GM12872 (cell line): Measurements from ENCODE around the gene CUZD1.

Experiments
- TF ChIP-seq, protein P1 (sequence below): IDR thresholded peaks from 3 replicates; pipeline ENCODE4 v1.5.1; 2011; ENCODE audit warnings: low read depth, mild to moderate bottlenecking, low read length, moderate library complexity; ENCODE audit not compliant: insufficient read depth

CUZD1 gene

DNA sequence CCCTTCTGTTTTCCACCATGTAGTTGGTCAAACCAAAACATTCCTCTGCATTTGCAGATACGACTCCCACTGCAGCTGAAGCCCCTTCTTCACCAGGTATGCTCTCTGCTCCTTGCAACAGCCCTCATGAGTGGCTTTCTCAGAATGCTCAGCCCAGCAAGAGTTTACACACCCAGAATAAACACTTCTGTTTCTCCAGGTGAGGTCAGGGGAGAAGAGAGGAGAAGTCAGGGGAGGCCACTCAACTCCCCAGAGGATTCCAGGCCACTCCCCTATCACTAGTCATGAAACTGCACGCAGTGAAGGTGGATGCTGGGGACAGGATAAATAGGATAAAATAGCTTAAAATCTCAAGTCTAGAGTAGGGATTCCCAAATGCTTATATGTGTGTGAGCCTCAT, 31.2 kb downstream of the CUZD1 start:
- TF ChIP-seq, protein P1, sequence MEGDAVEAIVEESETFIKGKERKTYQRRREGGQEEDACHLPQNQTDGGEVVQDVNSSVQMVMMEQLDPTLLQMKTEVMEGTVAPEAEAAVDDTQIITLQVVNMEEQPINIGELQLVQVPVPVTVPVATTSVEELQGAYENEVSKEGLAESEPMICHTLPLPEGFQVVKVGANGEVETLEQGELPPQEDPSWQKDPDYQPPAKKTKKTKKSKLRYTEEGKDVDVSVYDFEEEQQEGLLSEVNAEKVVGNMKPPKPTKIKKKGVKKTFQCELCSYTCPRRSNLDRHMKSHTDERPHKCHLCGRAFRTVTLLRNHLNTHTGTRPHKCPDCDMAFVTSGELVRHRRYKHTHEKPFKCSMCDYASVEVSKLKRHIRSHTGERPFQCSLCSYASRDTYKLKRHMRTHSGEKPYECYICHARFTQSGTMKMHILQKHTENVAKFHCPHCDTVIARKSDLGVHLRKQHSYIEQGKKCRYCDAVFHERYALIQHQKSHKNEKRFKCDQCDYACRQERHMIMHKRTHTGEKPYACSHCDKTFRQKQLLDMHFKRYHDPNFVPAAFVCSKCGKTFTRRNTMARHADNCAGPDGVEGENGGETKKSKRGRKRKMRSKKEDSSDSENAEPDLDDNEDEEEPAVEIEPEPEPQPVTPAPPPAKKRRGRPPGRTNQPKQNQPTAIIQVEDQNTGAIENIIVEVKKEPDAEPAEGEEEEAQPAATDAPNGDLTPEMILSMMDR = no peak

DNA sequence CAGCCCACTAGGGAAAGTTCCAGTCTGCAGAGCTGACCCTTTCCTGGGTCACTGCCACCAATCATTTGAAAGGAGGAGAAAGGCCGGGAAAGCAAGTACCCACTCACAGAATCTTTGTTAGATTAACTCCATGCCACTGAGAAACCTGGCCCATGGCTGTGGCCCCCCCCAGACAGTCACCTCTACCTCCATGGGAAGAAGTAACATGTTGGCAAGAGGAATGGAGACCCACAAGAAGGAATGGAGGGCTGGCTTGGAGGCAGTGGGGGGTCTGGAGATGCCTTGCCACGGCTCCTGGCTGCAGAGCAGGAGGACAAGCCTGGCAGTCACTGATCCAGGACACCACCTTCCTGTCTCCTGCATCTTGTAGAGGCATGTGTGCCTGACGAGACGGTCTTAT, 32.9 kb downstream of the CUZD1 start:
- TF ChIP-seq, protein P1 = no peak

DNA sequence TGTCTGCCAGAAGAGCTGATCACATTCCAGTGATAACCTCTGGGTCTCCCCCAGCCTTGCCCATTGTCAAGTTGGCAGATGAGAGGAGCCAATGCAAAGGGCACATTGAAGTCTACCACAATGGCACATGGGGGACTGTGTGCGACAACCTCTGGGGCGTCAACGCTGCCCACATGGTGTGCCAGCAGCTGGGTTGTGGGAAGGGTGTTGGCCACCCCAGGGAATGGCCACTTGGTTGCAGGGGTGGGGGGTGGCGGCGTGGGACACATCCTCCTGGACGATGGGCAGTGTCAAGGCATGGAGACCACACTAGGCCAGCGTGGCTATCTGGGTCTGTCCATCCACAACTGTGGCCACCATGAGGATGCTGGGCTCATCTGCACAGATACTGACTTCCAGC, 43.4 kb downstream of the CUZD1 start:
- TF ChIP-seq, protein P1 = no peak

DNA sequence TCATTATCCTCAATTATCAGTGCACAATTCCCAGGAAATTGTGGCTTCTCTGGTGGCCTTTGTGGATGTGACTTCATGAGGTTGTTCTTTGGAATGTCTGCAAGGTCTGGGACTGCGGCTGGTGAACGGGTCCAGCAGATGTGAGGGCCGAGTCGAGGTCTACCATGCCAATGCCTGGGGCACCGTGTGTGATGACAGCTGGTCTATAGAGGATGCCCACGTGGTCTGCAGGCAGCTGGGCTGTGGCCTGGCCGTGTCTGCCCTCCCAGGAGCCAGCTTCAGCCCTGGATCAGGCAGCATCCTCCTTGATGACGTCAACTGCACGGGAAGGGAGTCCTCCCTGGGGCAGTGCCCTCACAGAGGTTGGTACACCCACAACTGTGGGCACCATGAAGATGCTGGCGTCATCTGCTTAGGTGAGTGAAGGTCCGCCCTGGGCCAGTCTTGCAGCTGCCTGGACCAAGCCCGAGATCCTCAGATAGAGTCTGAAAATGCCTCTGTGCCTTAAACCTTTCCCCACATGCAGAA, 46.9 kb downstream of the CUZD1 start:
- TF ChIP-seq, protein P1 = no peak

DNA sequence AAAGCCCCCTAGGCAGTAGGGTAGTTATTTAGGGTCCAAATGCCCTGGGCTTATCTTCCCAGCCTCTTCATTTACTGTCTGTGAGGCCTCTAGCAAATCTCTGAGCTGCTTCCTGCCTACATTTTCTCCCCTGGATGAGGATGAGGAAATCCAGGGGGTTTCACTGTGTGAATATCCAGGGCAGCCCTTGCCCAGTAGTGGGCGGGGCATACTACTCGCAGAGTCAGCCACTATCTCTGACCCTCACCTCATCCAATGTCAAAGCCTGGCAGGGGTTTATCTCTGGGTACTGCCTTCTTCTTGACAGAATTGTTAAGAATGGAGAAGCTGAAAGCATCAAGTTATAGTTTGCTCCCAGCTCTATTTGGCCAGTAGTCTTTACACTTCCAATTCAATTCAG, 48.9 kb downstream of the CUZD1 start:
- TF ChIP-seq, protein P1 = no peak

DNA sequence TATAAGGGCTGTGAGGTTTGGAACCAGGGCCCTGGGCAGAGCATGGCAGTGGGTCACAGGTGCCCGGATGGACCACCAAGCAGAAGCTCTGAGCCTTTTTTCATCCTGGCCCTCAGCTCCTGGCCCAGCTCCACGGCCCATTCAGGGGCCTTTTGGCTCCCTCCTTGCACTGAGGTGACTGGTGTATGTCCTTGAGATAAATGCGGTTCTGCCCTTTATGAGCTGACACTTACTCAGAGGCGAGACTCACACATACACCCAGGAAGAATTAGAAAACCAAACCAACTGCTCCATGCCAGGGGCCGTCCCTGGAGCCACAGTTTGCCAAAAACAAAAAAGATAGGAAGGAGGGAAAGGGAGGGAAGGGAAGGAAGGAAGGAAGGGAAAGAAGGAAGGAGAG, 49.7 kb downstream of the CUZD1 start:
- TF ChIP-seq, protein P1 = no peak

DNA sequence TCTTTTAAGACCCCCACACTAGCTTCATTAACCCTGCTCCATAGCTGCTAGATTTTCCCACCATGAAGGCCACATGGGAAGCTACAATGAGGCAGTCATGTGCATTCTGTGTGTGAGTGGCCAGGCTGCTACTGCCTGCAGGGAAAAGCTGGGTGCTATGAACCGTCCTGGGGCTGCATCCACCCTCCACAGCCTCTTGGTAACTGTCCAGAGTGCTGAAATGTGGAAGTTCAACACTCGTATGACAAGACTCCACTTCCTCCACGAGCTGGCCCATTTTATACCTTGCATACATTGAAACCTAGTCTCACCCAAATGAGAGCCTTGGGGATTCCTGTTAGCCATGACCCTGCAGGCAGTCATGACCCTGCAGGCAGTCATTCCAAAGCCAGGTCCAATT, 59.4 kb downstream of the CUZD1 start:
- TF ChIP-seq, protein P1 = no peak

DNA sequence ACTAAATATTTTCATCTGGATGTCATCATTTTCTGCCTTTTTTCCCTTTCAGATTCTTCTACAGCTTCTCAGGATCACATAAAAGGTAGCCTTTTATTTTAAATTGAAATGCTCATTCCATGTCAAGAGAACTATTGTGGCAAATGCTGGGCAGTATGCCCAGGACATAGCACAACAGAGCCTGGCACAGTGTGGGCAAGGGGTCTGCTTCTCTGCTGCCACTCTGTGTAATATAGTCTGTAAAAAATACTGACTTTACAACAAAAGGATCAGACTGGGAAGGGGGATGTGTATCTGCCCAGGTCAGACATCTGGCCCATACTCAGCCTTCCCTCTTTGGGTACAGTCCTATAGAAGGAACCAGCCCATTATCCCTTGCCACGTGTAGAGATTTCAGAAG, 62.7 kb downstream of the CUZD1 start:
- TF ChIP-seq, protein P1 = no peak
